Keratinocyte (primary cell): ENCODE results near the gene RFX2.

Experiments
- CTCF ChIP-seq, 3 experiments: IDR thresholded peaks in 1 of 3; conservative IDR thresholded peaks in 1 of 3; optimal IDR thresholded peaks in 1 of 3; 2 replicates in 2 of 3; 3 replicates in 1 of 3; pipeline versions ENCODE3 to v1.5.1; 2011; ENCODE audit warnings: low read length in 3 of 3, mild to moderate bottlenecking in 3 of 3, moderate library complexity in 2 of 3, control low read depth in 1 of 3, inconsistent platforms in 1 of 3; ENCODE audit not compliant: insufficient read depth in 2 of 3; ENCODE audit errors: extremely low read depth in 1 of 3
- EZH2 ChIP-seq: IDR thresholded peaks from one replicate; pipeline ENCODE4 v1.6.1; 2012; ENCODE audit warnings: inconsistent platforms, mild to moderate bottlenecking, low read length, moderate library complexity

- TF ChIP-seq CTCF (optimal IDR thresholded peaks at IDR 0.05 in 1 of 3, IDR thresholded peaks at IDR 0.05 in 1 of 3, conservative IDR thresholded peaks at IDR 0.05 in 1 of 3; ENCODE audit: extremely low read depth in 1 of 3, insufficient read depth in 2 of 3, low read length in 3 of 3) (no peak), EZH2 (no peak)
These were observed 110.6 kb downstream of the RFX2 start for GRCh38 chr19:5999693-6000092.
